B cell (primary cell): ENCODE data around the gene CEP89. TPM values are rescaled to one million over a fixed set of nuclear protein-coding genes. Genes with fewer than 3 reads are reported as not detected.

Experiments used
- ATAC-seq: fragments of 200-7000 bp; cut with Tn5 transposase; one replicate; pipeline ENCODE4 v1.10.0; 2021; ENCODE audit warnings: low read depth, mild to moderate bottlenecking, moderate number of reproducible peaks, moderate library complexity
- CTCF ChIA-PET: fragments of 350-600 bp; sonication (Branson Sonifier 250); formaldehyde crosslinking; loops from one replicate; lab custom pipeline; 2021; ENCODE audit warnings: antibody characterized with exemption, inconsistent platforms; lab: Charles Lee
- POLR2A ChIA-PET: fragments of 350-600 bp; sonication (Branson Sonifier 250); formaldehyde crosslinking; loops from one replicate; lab custom pipeline; 2021; ENCODE audit warnings: antibody characterized with exemption; lab: Charles Lee
- DNase-seq: peaks from one replicate; pipeline ENCODE4 v3.0.0; 2013
- H2AFZ ChIP-seq: 2 replicates; pipeline ENCODE4 v1.6.1; 2012; ENCODE audit warnings: mild to moderate bottlenecking, low read depth, low read length; ENCODE audit not compliant: insufficient read depth, poor library complexity, severe bottlenecking
- H3K27ac ChIP-seq, 2 donors: 1 replicate in 1 of 2; 2 replicates in 1 of 2; pipeline ENCODE4 v1.5.1; 2012 to 2013; ENCODE audit warnings: low read length in 2 of 2, mild to moderate bottlenecking in 2 of 2, moderate library complexity in 1 of 2
- H3K27me3 ChIP-seq, 4 experiments: fragments of 200-600 bp in 1 of 4; sonication (generic) in 1 of 4; replicated peaks in 1 of 4; 1 replicate in 2 of 4; 2 replicates in 2 of 4; pipeline versions ENCODE4 v1.6.1 to v1.7.0; 2013 to 2016; ENCODE audit warnings: low read length in 3 of 4, mild to moderate bottlenecking in 2 of 4, mixed read lengths in 1 of 4, moderate library complexity in 1 of 4; ENCODE audit not compliant: insufficient read depth in 4 of 4, control insufficient read depth in 3 of 4; ENCODE audit errors: control extremely low read depth in 1 of 4
- H3K36me3 ChIP-seq, 2 experiments: replicated peaks in 1 of 2; 1 replicate in 1 of 2; 2 replicates in 1 of 2; pipeline versions ENCODE4 v1.6.1 to v1.7.1; 2013; ENCODE audit warnings: low read length in 1 of 2; ENCODE audit not compliant: insufficient read depth in 2 of 2, control insufficient read depth in 1 of 2; ENCODE audit errors: control extremely low read depth in 1 of 2, extremely low read depth in 1 of 2
- H3K4me1 ChIP-seq, 2 donors: fragments of 200-600 bp in 1 of 2; sonication (generic) in 1 of 2; 1 replicate in 1 of 2; 2 replicates in 1 of 2; pipeline versions ENCODE4 v1.5.1 to v1.6.1; 2013 to 2017; ENCODE audit warnings: low read length in 2 of 2; ENCODE audit not compliant: control insufficient read depth in 2 of 2, insufficient read depth in 2 of 2
- H3K4me2 ChIP-seq: replicated peaks from 2 replicates; pipeline ENCODE3; 2012; ENCODE audit warnings: mild to moderate bottlenecking, low read depth, low read length; ENCODE audit not compliant: poor library complexity, severe bottlenecking
- H3K4me3 ChIP-seq, 5 experiments: fragments of 200-600 bp in 1 of 5; sonication (generic) in 1 of 5; 1 replicate in 3 of 5; 2 replicates in 2 of 5; pipeline versions ENCODE4 v1.5.1 to v1.7.0; 2011 to 2016; ENCODE audit warnings: low read length in 4 of 5, mild to moderate bottlenecking in 4 of 5, low read depth in 2 of 5, control low read depth in 1 of 5, moderate library complexity in 1 of 5; ENCODE audit not compliant: insufficient read depth in 1 of 5; ENCODE audit errors: control extremely low read depth in 1 of 5, extremely low read depth in 1 of 5
- H3K79me2 ChIP-seq: fragments of 200-600 bp; sonication (generic); one replicate; pipeline ENCODE4 v1.6.0; 2016; ENCODE audit warnings: low read length; ENCODE audit not compliant: control insufficient read depth, insufficient read depth
- H3K9ac ChIP-seq: fragments of 200-600 bp; sonication (generic); 2 replicates; pipeline ENCODE4 v1.6.1; 2017; ENCODE audit warnings: mild to moderate bottlenecking, low read length, moderate library complexity
- H3K9me3 ChIP-seq, 3 donors: one replicate each; pipeline versions ENCODE4 v1.6.1 to v1.7.1; 2013; ENCODE audit warnings: low read length in 2 of 3; ENCODE audit not compliant: control insufficient read depth in 2 of 3, insufficient read depth in 1 of 3; ENCODE audit errors: control extremely low read depth in 1 of 3
- H4K20me1 ChIP-seq: 2 replicates; pipeline ENCODE4 v1.6.0; 2012; ENCODE audit warnings: mild to moderate bottlenecking, low read length; ENCODE audit not compliant: insufficient read depth, control insufficient read depth, poor library complexity, severe bottlenecking
- H3K27ac Mint-ChIP-seq: one replicate; pipeline ENCODE4 v1.8.0; 2021; ENCODE audit warnings: mixed read lengths
- H3K27me3 Mint-ChIP-seq: one replicate; pipeline ENCODE4 v1.8.0; 2021; ENCODE audit warnings: mixed read lengths
- H3K4me1 Mint-ChIP-seq: one replicate; pipeline ENCODE4 v1.8.0; 2021; ENCODE audit warnings: mixed read lengths
- H3K4me3 Mint-ChIP-seq: one replicate; pipeline ENCODE4 v1.8.0; 2021; ENCODE audit warnings: mixed read lengths
- H3K9me3 Mint-ChIP-seq: one replicate; pipeline ENCODE4 v1.8.0; 2022; ENCODE audit warnings: mixed read lengths; ENCODE audit not compliant: insufficient read depth
- EZH2 ChIP-seq: IDR thresholded peaks from 2 replicates; pipeline ENCODE4 v1.6.1; 2012; ENCODE audit warnings: borderline replicate concordance, low read depth, mild to moderate bottlenecking, moderate library complexity, low read length; ENCODE audit not compliant: insufficient read depth, poor library complexity, severe bottlenecking
- WGBS: methylation state at CpG from one replicate; pipeline ENCODE4 v1.1.5; 2013; ENCODE audit warnings: missing lambda C conversion rate; ENCODE audit not compliant: insufficient coverage; 5-methylcytosine and 5-hydroxymethylcytosine counted together
- intact Hi-C: fragments of 100-400 bp; cut with micrococcal nuclease; formaldehyde crosslinking; loops from one replicate; pipeline ENCODE4 v1.10.0; 2022
- polyA plus RNA-seq: library from polyadenylated mRNA; depleted of rRNA; stranded (reverse); fragments of >200 nt; gene quantifications from 2 replicates; pipeline ENCODE4 v1.2.3, GENCODE V29; 2012
- total RNA-seq, 2 donors: library from RNA; stranded (reverse); fragments of 120-200 nt in 1 of 2; gene quantifications; 1 replicate in 1 of 2; 2 replicates in 1 of 2; pipeline versions ENCODE4 v1.2.3 to v1.2.4, GENCODE V29; 2013 to 2022
- TF ChIP-seq, protein P1 (sequence below): fragments of 200-600 bp; IDR thresholded peaks from one replicate; pipeline ENCODE4 v1.8.0; 2022; ENCODE audit warnings: antibody characterized with exemption, mild to moderate bottlenecking

The CEP89 gene
- total and polyA plus RNA-seq, 2 donors (not counting 1 experiment from before 2014, with no cell fraction given): 10.2 to 38.6 TPM

DNA sequence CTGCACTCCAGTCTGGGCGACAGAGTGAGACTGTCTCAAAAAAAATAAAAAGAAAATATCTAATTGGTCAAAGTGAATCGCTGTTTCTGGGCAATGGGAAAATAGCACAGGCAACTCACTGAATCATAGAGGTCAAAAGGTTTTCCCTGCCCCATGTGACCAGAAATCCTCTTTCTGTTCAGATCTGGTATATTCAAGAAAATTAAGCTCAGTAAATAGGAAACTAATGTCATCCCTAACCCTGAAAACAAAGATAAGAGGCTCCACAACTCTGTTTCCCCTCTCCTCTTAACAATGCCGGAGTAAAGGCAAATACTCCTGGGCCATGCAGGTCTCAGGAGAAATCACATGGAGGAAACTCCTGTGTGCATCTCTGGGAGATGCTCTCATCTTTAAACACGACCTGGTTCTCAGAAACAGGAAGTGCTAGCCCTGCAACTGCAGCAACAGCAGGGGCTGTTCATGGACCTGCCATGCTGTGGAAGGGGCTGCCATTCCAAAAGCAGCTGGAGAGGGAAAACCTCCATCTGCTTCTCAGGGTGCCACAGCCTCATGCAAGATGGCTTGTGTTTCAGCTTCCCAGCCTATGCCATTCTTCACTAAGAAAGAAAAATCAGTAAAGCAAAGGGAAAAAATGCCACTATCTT, 54.7 kb downstream of the CEP89 start:
- H3K4me1 ChIP-seq: no peaks in the 10 kb centered on the region
- WGBS: 77% methylated on average over 3 of the region's 4 CpGs
- H3K4me1 Mint-ChIP-seq: no peaks in the 10 kb centered on the region
- no peak overlapping the region for H3K27ac ChIP-seq
- H3K4me3 ChIP-seq: no peak overlapping the region
- no peaks in the 10 kb centered on the region for H3K9me3 Mint-ChIP-seq
- ChIA-PET POLR2A (no interaction called here), CTCF (no interaction called here)
- intact Hi-C loops: no loop called here
- no peaks in the 10 kb centered on the region for H3K79me2 ChIP-seq
- no peak overlapping the region for H3K9ac ChIP-seq
- H3K27me3 ChIP-seq: no peaks in the 10 kb centered on the region
- DNase-seq (no peak), ATAC-seq (no peak)
- TF ChIP-seq, protein P1, sequence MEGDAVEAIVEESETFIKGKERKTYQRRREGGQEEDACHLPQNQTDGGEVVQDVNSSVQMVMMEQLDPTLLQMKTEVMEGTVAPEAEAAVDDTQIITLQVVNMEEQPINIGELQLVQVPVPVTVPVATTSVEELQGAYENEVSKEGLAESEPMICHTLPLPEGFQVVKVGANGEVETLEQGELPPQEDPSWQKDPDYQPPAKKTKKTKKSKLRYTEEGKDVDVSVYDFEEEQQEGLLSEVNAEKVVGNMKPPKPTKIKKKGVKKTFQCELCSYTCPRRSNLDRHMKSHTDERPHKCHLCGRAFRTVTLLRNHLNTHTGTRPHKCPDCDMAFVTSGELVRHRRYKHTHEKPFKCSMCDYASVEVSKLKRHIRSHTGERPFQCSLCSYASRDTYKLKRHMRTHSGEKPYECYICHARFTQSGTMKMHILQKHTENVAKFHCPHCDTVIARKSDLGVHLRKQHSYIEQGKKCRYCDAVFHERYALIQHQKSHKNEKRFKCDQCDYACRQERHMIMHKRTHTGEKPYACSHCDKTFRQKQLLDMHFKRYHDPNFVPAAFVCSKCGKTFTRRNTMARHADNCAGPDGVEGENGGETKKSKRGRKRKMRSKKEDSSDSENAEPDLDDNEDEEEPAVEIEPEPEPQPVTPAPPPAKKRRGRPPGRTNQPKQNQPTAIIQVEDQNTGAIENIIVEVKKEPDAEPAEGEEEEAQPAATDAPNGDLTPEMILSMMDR: no peak
- no peak for TF ChIP-seq EZH2
- H2AFZ ChIP-seq: no peak overlapping the region
- no peaks in the 10 kb centered on the region for H3K9me3 ChIP-seq
- H3K4me2 ChIP-seq: no peak overlapping the region
- H3K4me3 Mint-ChIP-seq: no peak overlapping the region
- no peaks in the 10 kb centered on the region for H4K20me1 ChIP-seq
- H3K27ac Mint-ChIP-seq: peak overlapping the region; percentile 50
- peaks cover 0 to 8% of the 10 kb centered on the region in 2 experiments for H3K36me3 ChIP-seq
- no peaks in the 10 kb centered on the region for H3K27me3 Mint-ChIP-seq

DNA sequence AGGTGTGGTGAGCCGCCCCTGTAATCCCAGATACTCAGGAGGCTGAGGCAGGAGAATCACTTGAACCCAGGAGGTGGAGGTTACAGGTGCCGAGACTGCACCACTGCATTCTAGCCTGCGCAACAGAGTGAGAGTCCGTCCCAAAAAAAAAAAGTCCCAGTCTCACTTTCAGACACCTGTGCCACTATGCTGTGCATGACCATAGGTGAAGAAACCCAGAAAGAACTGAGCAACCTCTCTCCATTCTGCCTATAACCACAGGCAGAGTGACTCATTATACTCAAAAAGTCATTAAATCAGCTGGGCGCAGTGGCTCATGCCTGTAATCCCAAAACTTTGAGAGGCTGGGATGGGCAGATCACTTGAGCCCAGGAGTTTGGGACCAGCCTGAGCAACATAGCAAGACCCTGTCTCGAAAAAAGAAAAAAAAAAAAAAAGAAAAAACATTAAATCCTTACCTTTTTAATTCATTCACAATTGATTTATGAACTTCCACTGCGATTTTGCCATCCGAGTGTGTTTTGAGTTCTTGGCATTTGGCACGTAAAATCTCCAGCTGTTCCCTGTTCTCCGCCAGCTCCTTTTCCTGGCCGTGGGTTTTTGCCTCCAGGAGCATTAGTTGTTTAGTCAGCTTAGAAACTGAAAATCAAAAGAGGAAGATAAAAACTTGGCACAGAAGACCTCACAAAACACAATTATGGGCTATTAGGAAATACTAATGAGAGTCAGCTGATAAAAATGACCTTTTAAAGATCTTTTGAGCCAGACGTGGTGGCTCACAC, 56.7 kb downstream of the CEP89 start:
- no peaks in the 10 kb centered on the region for H3K27me3 ChIP-seq
- DNase-seq (no peak), ATAC-seq (no peak)
- H3K27ac Mint-ChIP-seq: no peak overlapping the region
- no peaks in the 10 kb centered on the region for H3K79me2 ChIP-seq
- H3K4me3 ChIP-seq: no peak overlapping the region
- H4K20me1 ChIP-seq: no peaks in the 10 kb centered on the region
- ChIA-PET CTCF (no interaction called here), POLR2A (interaction anchor here (0.7 kb wide), 1 partner anchor 144 kb away, joined by 4 read pairs; no protein-coding TSS in a partner anchor)
- H3K4me2 ChIP-seq: no peak overlapping the region
- no peaks in the 10 kb centered on the region for H3K27me3 Mint-ChIP-seq
- H3K9ac ChIP-seq: no peak overlapping the region
- intact Hi-C loops: no loop called here
- H3K9me3 ChIP-seq: no peaks in the 10 kb centered on the region
- H3K4me1 Mint-ChIP-seq: no peaks in the 10 kb centered on the region
- no peak overlapping the region for H3K4me3 Mint-ChIP-seq
- TF ChIP-seq, protein P1: no peak
- no peak for TF ChIP-seq EZH2
- H3K4me1 ChIP-seq: no peaks in the 10 kb centered on the region
- H2AFZ ChIP-seq: no peak overlapping the region
- WGBS: 100% methylated on average over 9 of the region's 12 CpGs
- H3K27ac ChIP-seq: no peak overlapping the region
- no peaks in the 10 kb centered on the region for H3K9me3 Mint-ChIP-seq
- H3K36me3 ChIP-seq: peaks cover 0 to 8% of the 10 kb centered on the region in 2 experiments
